Subcutaneous adipose tissue (tissue), 4 donors: Measurements from ENCODE around the gene NRIP1. TPM values are rescaled to one million over a fixed set of nuclear protein-coding genes. Genes with fewer than 3 reads are reported as not detected.

ENCODE experiments used
- CTCF ChIP-seq: fragments of 450-650 bp; IDR thresholded peaks from one replicate; pipeline ENCODE4 v1.5.1; 2016; ENCODE audit warnings: low read depth, mild to moderate bottlenecking, control low read depth, antibody characterized with exemption, moderate library complexity
- total RNA-seq, 4 donors: library from RNA; depleted of rRNA; stranded (reverse); fragments of >200 nt; gene quantifications; one replicate each; pipeline ENCODE4 v1.1.0, GENCODE V29; 2016

Gene NRIP1
- total RNA-seq, 4 donors from 2014 or later: 88.4 to 137 (median 118) TPM

GRCh38 chr21:15066123-15066575, 1.3 kb upstream of the NRIP1 start:
- TF ChIP-seq CTCF: no peak

GRCh38 chr21:15065392-15066122, 757 bp upstream of the NRIP1 start:
- TF ChIP-seq CTCF: no peak

GRCh38 chr21:15063814-15064575, 805 bp downstream of the NRIP1 start:
- no peak for TF ChIP-seq CTCF

- TF ChIP-seq CTCF: no peak
Observed at GRCh38 chr21:15063081-15063813, 1.6 kb downstream of the NRIP1 start.

GRCh38 chr21:15062606-15062965, 2.2 kb downstream of the NRIP1 start:
- TF ChIP-seq CTCF: no peak

GRCh38 chr21:15061747-15062605, 2.8 kb downstream of the NRIP1 start:
- TF ChIP-seq CTCF: no peak
